ENCODE data around the gene SMARCAL1.

Gene SMARCAL1

GRCh38 chr2:216475767-216476166 is 63.5 kb downstream of the SMARCAL1 start:
- DNase-seq (ENCODE audit: low spot score) = no peak

- DNase-seq (ENCODE audit: low spot score) = no peak
Measured at GRCh38 chr2:216477283-216478035, 65.2 kb downstream of the SMARCAL1 start.

GRCh38 chr2:216478151-216478550 is 65.9 kb downstream of the SMARCAL1 start:
- DNase-seq (ENCODE audit: low spot score) = no peak

GRCh38 chr2:216478791-216479190 is 66.5 kb downstream of the SMARCAL1 start:
- DNase-seq (ENCODE audit: low spot score) = no peak

- no peak for DNase-seq (ENCODE audit: low spot score)
Measured at GRCh38 chr2:216480221-216480620, 67.9 kb downstream of the SMARCAL1 start.

- no peak for DNase-seq (ENCODE audit: low spot score)
Measured at GRCh38 chr2:216482640-216483039, 70.4 kb downstream of the SMARCAL1 start.

GRCh38 chr2:216485237-216485636 is 73.0 kb downstream of the SMARCAL1 start:
- DNase-seq (ENCODE audit: low spot score) = no peak

- DNase-seq (ENCODE audit: low spot score) = no peak
Measured at GRCh38 chr2:216485745-216486144, 73.5 kb downstream of the SMARCAL1 start.

GRCh38 chr2:216486271-216486670 is 74.0 kb downstream of the SMARCAL1 start:
- no peak for DNase-seq (ENCODE audit: low spot score)

- DNase-seq (ENCODE audit: low spot score) = no peak
Measured at GRCh38 chr2:216486708-216487107, 74.4 kb downstream of the SMARCAL1 start.

- DNase-seq (ENCODE audit: low spot score) = no peak
Measured at GRCh38 chr2:216490061-216490460, 77.8 kb downstream of the SMARCAL1 start.

GRCh38 chr2:216491793-216492596 is 79.7 kb downstream of the SMARCAL1 start:
- no peak for DNase-seq (ENCODE audit: low spot score)

GRCh38 chr2:216492597-216493333 is 80.5 kb downstream of the SMARCAL1 start:
- no peak for DNase-seq (ENCODE audit: low spot score)

- DNase-seq (ENCODE audit: low spot score) = no peak
Measured at GRCh38 chr2:216493334-216493685, 81.0 kb downstream of the SMARCAL1 start.

GRCh38 chr2:216495656-216496055 is 83.4 kb downstream of the SMARCAL1 start:
- DNase-seq (ENCODE audit: low spot score) = no peak

GRCh38 chr2:216497382-216498069 is 85.2 kb downstream of the SMARCAL1 start:
- no peak for DNase-seq (ENCODE audit: low spot score)

GRCh38 chr2:216498070-216498378 is 85.7 kb downstream of the SMARCAL1 start:
- no peak for DNase-seq (ENCODE audit: low spot score)

- peak; percentile 93 for DNase-seq (ENCODE audit: low spot score)
Measured at GRCh38 chr2:216498379-216499352, 86.4 kb downstream of the SMARCAL1 start, which contains the start of gene RPL37A. RPL37A (plus strand) TSS chr2:216498844; CDS start chr2:216498875, 31 bp downstream.

GRCh38 chr2:216499641-216500218 is 87.4 kb downstream of the SMARCAL1 start:
- no peak for DNase-seq (ENCODE audit: low spot score)

- no peak for DNase-seq (ENCODE audit: low spot score)
Measured at GRCh38 chr2:216500572-216500971, 88.3 kb downstream of the SMARCAL1 start.

- no peak for DNase-seq (ENCODE audit: low spot score)
Measured at GRCh38 chr2:216501854-216502253, 89.6 kb downstream of the SMARCAL1 start.

Data from left forelimb (tissue), 1 donor.